Upper lobe of left lung (tissue), 4 donors: ENCODE results near the gene ZNF507.

Experiments used
- POLR2A ChIP-seq, 4 donors: fragments of 450-650 bp; IDR thresholded peaks; one replicate each; pipeline ENCODE4 v1.5.1; 2016 to 2017; ENCODE audit warnings: antibody characterized with exemption in 4 of 4, mild to moderate bottlenecking in 2 of 4
- POLR2AphosphoS5 ChIP-seq, 2 donors: sonication (generic); formaldehyde crosslinking; IDR thresholded peaks; one replicate each; pipeline ENCODE4 v1.5.1; 2017; ENCODE audit warnings: antibody characterized with exemption in 2 of 2
- TF ChIP-seq, protein P1 (sequence below), 6 experiments: fragments of 450-650 bp in 4 of 6; fragments of 200-600 bp in 2 of 6; sonication (generic) in 2 of 6; IDR thresholded peaks; one replicate each; pipeline ENCODE4 v1.5.1; 2016 to 2019; ENCODE audit warnings: antibody characterized with exemption in 6 of 6

DNA sequence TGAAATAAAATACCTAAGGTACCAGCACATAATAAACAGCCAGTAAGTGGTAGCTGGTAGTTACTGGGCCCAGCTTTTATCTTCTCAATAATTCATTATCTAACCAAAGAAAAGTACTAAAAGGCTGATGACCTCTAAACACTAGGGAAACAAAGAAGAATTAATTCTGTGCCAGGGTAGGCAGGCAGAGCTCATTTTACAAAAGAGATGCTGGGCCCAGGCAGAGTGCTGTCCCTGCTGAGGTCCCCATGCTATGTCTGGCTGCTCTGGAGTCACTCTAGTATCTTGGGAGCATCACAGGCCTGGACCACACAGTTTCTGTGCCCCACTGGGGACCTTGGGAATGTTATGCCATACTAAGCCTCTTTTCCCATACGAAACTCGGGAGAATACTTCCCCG is 18.2 kb downstream of the ZNF507 start:
- TF ChIP-seq, protein P1, sequence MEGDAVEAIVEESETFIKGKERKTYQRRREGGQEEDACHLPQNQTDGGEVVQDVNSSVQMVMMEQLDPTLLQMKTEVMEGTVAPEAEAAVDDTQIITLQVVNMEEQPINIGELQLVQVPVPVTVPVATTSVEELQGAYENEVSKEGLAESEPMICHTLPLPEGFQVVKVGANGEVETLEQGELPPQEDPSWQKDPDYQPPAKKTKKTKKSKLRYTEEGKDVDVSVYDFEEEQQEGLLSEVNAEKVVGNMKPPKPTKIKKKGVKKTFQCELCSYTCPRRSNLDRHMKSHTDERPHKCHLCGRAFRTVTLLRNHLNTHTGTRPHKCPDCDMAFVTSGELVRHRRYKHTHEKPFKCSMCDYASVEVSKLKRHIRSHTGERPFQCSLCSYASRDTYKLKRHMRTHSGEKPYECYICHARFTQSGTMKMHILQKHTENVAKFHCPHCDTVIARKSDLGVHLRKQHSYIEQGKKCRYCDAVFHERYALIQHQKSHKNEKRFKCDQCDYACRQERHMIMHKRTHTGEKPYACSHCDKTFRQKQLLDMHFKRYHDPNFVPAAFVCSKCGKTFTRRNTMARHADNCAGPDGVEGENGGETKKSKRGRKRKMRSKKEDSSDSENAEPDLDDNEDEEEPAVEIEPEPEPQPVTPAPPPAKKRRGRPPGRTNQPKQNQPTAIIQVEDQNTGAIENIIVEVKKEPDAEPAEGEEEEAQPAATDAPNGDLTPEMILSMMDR (IDR thresholded peaks at IDR 0.05): no peak
- TF ChIP-seq POLR2AphosphoS5 (IDR thresholded peaks at IDR 0.05) (no peak), POLR2A (IDR thresholded peaks at IDR 0.05) (no peak)
